Activated naive CD8-positive, alpha-beta T cell treated with anti-CD3 and anti-CD28 coated beads, Interleukin-2, amount 10 ng/mL, durations not matched to agents 7 days and 5 days (primary cell): ENCODE data around the gene ARPC5L. TPM values are rescaled to one million over a fixed set of nuclear protein-coding genes. Genes with fewer than 3 reads are reported as not detected.
A peak's percentile ranks its signal among the peaks of the same experiment; 100 is the strongest.

Experiments used
- ATAC-seq: fragments of 150-1000 bp; cut with Tn5 transposase; one replicate; pipeline ENCODE4 v1.10.0; 2021; ENCODE audit warnings: low read depth, moderate library complexity
- POLR2A ChIA-PET: fragments of 350-600 bp; sonication (Branson Sonifier 250); formaldehyde crosslinking; loops from one replicate; lab custom pipeline; 2021; ENCODE audit warnings: antibody characterized with exemption; lab: Charles Lee
- DNase-seq: peaks from one replicate; pipeline ENCODE4 v3.0.0; 2021
- H3K27ac Mint-ChIP-seq: one replicate; pipeline ENCODE4 v1.8.0; 2022; ENCODE audit warnings: mild to moderate bottlenecking, mixed read lengths
- H3K27me3 Mint-ChIP-seq: one replicate; pipeline ENCODE4 v1.8.0; 2022; ENCODE audit warnings: mild to moderate bottlenecking, moderate library complexity, mixed read lengths
- H3K36me3 Mint-ChIP-seq: one replicate; pipeline ENCODE4 v1.8.0; 2021; ENCODE audit warnings: mild to moderate bottlenecking, mixed read lengths
- H3K4me1 Mint-ChIP-seq: one replicate; pipeline ENCODE4 v1.8.0; 2021; ENCODE audit warnings: mixed read lengths
- H3K4me3 Mint-ChIP-seq: one replicate; pipeline ENCODE4 v1.8.0; 2022; ENCODE audit warnings: mild to moderate bottlenecking, moderate library complexity, mixed read lengths
- H3K9me3 Mint-ChIP-seq: one replicate; pipeline ENCODE4 v1.8.0; 2021; ENCODE audit warnings: mixed read lengths
- total RNA-seq, 2 experiments: library from RNA; stranded (reverse); gene quantifications; one replicate each; pipeline ENCODE4 v1.2.3, GENCODE V29; 2021

Gene ARPC5L
- total RNA-seq, 2 experiments from 2014 or later = 68.2 to 70.2 TPM

GRCh38 chr9:124878518-124878917, 16.6 kb downstream of the ARPC5L start:
- POLR2A ChIA-PET = interaction anchor here (2.1 to 2.8 kb wide), 2 partner anchors 9 to 17 kb away, joined by 6 to 15 read pairs; no protein-coding TSS in a partner anchor
- Mint-ChIP-seq H3K36me3 (peaks cover 26% of the 10 kb centered on the region), H3K9me3 (no peaks in the 10 kb centered on the region), H3K27ac (no peak overlapping the region), H3K27me3 (no peaks in the 10 kb centered on the region), H3K4me1 (peaks cover 4% of the 10 kb centered on the region), H3K4me3 (no peak overlapping the region)
- ATAC-seq = no peak
- no peak for DNase-seq

GRCh38 chr9:124879226-124879625, 17.3 kb downstream of the ARPC5L start:
- Mint-ChIP-seq H3K9me3 (no peaks in the 10 kb centered on the region), H3K27ac (peak overlapping the region; percentile 13), H3K36me3 (peaks cover 25% of the 10 kb centered on the region), H3K4me1 (peaks cover 4% of the 10 kb centered on the region), H3K4me3 (no peak overlapping the region), H3K27me3 (no peaks in the 10 kb centered on the region)
- DNase-seq = no peak
- POLR2A ChIA-PET = interaction anchor here (2.8 kb wide), 1 partner anchor 10 kb away, joined by 15 read pairs; no protein-coding TSS in a partner anchor
- ATAC-seq = no peak

GRCh38 chr9:124880501-124880900, 18.6 kb downstream of the ARPC5L start:
- ATAC-seq (no peak), DNase-seq (no peak)
- Mint-ChIP-seq H3K27ac (no peak overlapping the region), H3K36me3 (peaks cover 25% of the 10 kb centered on the region), H3K9me3 (no peaks in the 10 kb centered on the region), H3K4me1 (peaks cover 4% of the 10 kb centered on the region), H3K4me3 (no peak overlapping the region), H3K27me3 (no peaks in the 10 kb centered on the region)
- POLR2A ChIA-PET = interaction anchor here (0.7 to 0.9 kb wide), 2 partner anchors 19 to 444 kb away, joined by 3 read pairs; no protein-coding TSS in a partner anchor

GRCh38 chr9:124881138-124881743, 19.3 kb downstream of the ARPC5L start:
- H3K36me3 Mint-ChIP-seq = peaks cover 30% of the 10 kb centered on the region
- H3K9me3 Mint-ChIP-seq = no peaks in the 10 kb centered on the region
- no peaks in the 10 kb centered on the region for H3K27me3 Mint-ChIP-seq
- ATAC-seq = no peak
- no peak overlapping the region for H3K27ac Mint-ChIP-seq
- H3K4me3 Mint-ChIP-seq = no peak overlapping the region
- DNase-seq = no peak
- H3K4me1 Mint-ChIP-seq = peaks cover 4% of the 10 kb centered on the region
- POLR2A ChIA-PET = interaction anchor here (0.7 to 0.9 kb wide), 2 partner anchors 20 to 444 kb away, joined by 3 read pairs; no protein-coding TSS in a partner anchor

- no peaks in the 10 kb centered on the region for H3K4me1 Mint-ChIP-seq
- H3K27me3 Mint-ChIP-seq = no peaks in the 10 kb centered on the region
- ATAC-seq (no peak), DNase-seq (no peak)
- H3K27ac Mint-ChIP-seq = no peak overlapping the region
- no peak overlapping the region for H3K4me3 Mint-ChIP-seq
- POLR2A ChIA-PET = interaction anchor here (0.8 kb wide), 2 partner anchors 10 to 12 kb away, joined by 3 to 5 read pairs; no protein-coding TSS in a partner anchor
- no peaks in the 10 kb centered on the region for H3K9me3 Mint-ChIP-seq
- peaks cover 28% of the 10 kb centered on the region for H3K36me3 Mint-ChIP-seq
These were observed 20.3 kb downstream of the ARPC5L start for GRCh38 chr9:124882231-124882630.

- ATAC-seq = no peak
- H3K36me3 Mint-ChIP-seq = peaks cover 28% of the 10 kb centered on the region
These were observed 22.4 kb downstream of the ARPC5L start for GRCh38 chr9:124884376-124884775.

GRCh38 chr9:124885551-124885950, 23.6 kb downstream of the ARPC5L start:
- Mint-ChIP-seq H3K4me1 (no peaks in the 10 kb centered on the region), H3K27me3 (no peaks in the 10 kb centered on the region), H3K9me3 (no peaks in the 10 kb centered on the region), H3K4me3 (no peak overlapping the region), H3K27ac (no peak overlapping the region), H3K36me3 (peaks cover 34% of the 10 kb centered on the region)
- POLR2A ChIA-PET = interaction anchor here (2.4 kb wide), 1 partner anchor 16 kb away, joined by 6 read pairs; no protein-coding TSS in a partner anchor
- no peak for DNase-seq
- no peak for ATAC-seq

More at GRCh38 chr9:124884376-124884775, 22.4 kb downstream of the ARPC5L start:
- no peak for DNase-seq
- Mint-ChIP-seq H3K27ac (no peak overlapping the region), H3K9me3 (no peaks in the 10 kb centered on the region), H3K4me3 (no peak overlapping the region), H3K4me1 (no peaks in the 10 kb centered on the region), H3K27me3 (no peaks in the 10 kb centered on the region)
- POLR2A ChIA-PET = no interaction called here

GRCh38 chr9:124886461-124886860, 24.5 kb downstream of the ARPC5L start:
- H3K4me3 Mint-ChIP-seq = no peak overlapping the region
- no peak overlapping the region for H3K27ac Mint-ChIP-seq
- DNase-seq (no peak), ATAC-seq (no peak)
- POLR2A ChIA-PET = interaction anchor here (2.4 kb wide), 1 partner anchor 17 kb away, joined by 6 read pairs; no protein-coding TSS in a partner anchor
- H3K36me3 Mint-ChIP-seq = peaks cover 35% of the 10 kb centered on the region
- no peaks in the 10 kb centered on the region for H3K4me1 Mint-ChIP-seq
- no peaks in the 10 kb centered on the region for H3K9me3 Mint-ChIP-seq
- no peaks in the 10 kb centered on the region for H3K27me3 Mint-ChIP-seq

GRCh38 chr9:124886866-124887492, 25.0 kb downstream of the ARPC5L start:
- Mint-ChIP-seq H3K27me3 (no peaks in the 10 kb centered on the region), H3K27ac (peak overlapping the region; percentile 43), H3K36me3 (peaks cover 35% of the 10 kb centered on the region), H3K4me1 (no peaks in the 10 kb centered on the region), H3K9me3 (no peaks in the 10 kb centered on the region), H3K4me3 (no peak overlapping the region)
- ATAC-seq (no peak), DNase-seq (no peak)
- POLR2A ChIA-PET = interaction anchor here (2.4 kb wide), 1 partner anchor 17 kb away, joined by 6 read pairs; no protein-coding TSS in a partner anchor

- ATAC-seq (no peak), DNase-seq (no peak)
- peaks cover 35% of the 10 kb centered on the region for H3K36me3 Mint-ChIP-seq
- no peak overlapping the region for H3K27ac Mint-ChIP-seq
- POLR2A ChIA-PET = interaction anchor here (2.4 kb wide), 1 partner anchor 18 kb away, joined by 6 read pairs; no protein-coding TSS in a partner anchor
- no peaks in the 10 kb centered on the region for H3K9me3 Mint-ChIP-seq
- H3K4me3 Mint-ChIP-seq = no peak overlapping the region
- H3K4me1 Mint-ChIP-seq = no peaks in the 10 kb centered on the region
- no peaks in the 10 kb centered on the region for H3K27me3 Mint-ChIP-seq
These were observed 25.9 kb downstream of the ARPC5L start for GRCh38 chr9:124887832-124888231.

GRCh38 chr9:124889006-124889405, 27.1 kb downstream of the ARPC5L start:
- Mint-ChIP-seq H3K9me3 (no peaks in the 10 kb centered on the region), H3K4me1 (no peaks in the 10 kb centered on the region), H3K27ac (no peak overlapping the region), H3K4me3 (no peak overlapping the region), H3K36me3 (peaks cover 37% of the 10 kb centered on the region), H3K27me3 (no peaks in the 10 kb centered on the region)
- ATAC-seq (no peak), DNase-seq (no peak)
- POLR2A ChIA-PET = no interaction called here

GRCh38 chr9:124890179-124890578, 28.2 kb downstream of the ARPC5L start:
- no peaks in the 10 kb centered on the region for H3K9me3 Mint-ChIP-seq
- no peak overlapping the region for H3K27ac Mint-ChIP-seq
- ATAC-seq (no peak), DNase-seq (no peak)
- POLR2A ChIA-PET = interaction anchor here (1.3 kb wide), 1 partner anchor 28 kb away, joined by 3 read pairs; the partner anchor contains the start of genes ARPC5L and RPL35
- H3K4me3 Mint-ChIP-seq = no peak overlapping the region
- H3K4me1 Mint-ChIP-seq = peaks cover 7% of the 10 kb centered on the region
- peaks cover 44% of the 10 kb centered on the region for H3K36me3 Mint-ChIP-seq
- no peaks in the 10 kb centered on the region for H3K27me3 Mint-ChIP-seq

- no peak for ATAC-seq
- POLR2A ChIA-PET = interaction anchor here (3.1 kb wide), 1 partner anchor 33 kb away, joined by 14 read pairs; the partner anchor contains the start of genes ARPC5L and RPL35
- no peaks in the 10 kb centered on the region for H3K27me3 Mint-ChIP-seq
- no peak for DNase-seq
- H3K4me3 Mint-ChIP-seq = no peak overlapping the region
- no peak overlapping the region for H3K27ac Mint-ChIP-seq
- H3K4me1 Mint-ChIP-seq = peaks cover 12% of the 10 kb centered on the region
- peaks cover 46% of the 10 kb centered on the region for H3K36me3 Mint-ChIP-seq
- H3K9me3 Mint-ChIP-seq = no peaks in the 10 kb centered on the region
These were observed 32.3 kb downstream of the ARPC5L start for GRCh38 chr9:124894035-124894740.
